Right ventricle myocardium superior (tissue), 1 donor: ENCODE measurements around the gene ANO9. TPM values are rescaled to one million over a fixed set of nuclear protein-coding genes. Genes with fewer than 3 reads are reported as not detected.
A peak's percentile ranks its signal among the peaks of the same experiment; 100 is the strongest.
"Not testable (repeated sequence)": the region's sequence is repeated elsewhere in the genome, so short reads cannot be mapped to it uniquely, and the experiment has no call there.

Experiments used
- ATAC-seq: fragments of 200-7000 bp; cut with Tn5 transposase; one replicate; pipeline ENCODE4 v1.9.1; 2020; ENCODE audit warnings: mild to moderate bottlenecking; ENCODE audit not compliant: poor library complexity
- DNase-seq: peaks from one replicate; pipeline ENCODE4 v3.0.0-alpha.2; 2020
- intact Hi-C: fragments of 100-400 bp; cut with DNase I; formaldehyde crosslinking; loops from one replicate; pipeline ENCODE4 v1.11.2; 2022
- total RNA-seq: library from RNA; stranded (reverse); fragmentation: NEBNext Ultra II Directional; extraction: Animal tissue kit (Norgen Biotek cat#: 25700); gene quantifications from one replicate; pipeline ENCODE4 v1.2.1, GENCODE V29; 2021
- donor health status: DM: no; HTN: yes; CAD: no; lungs with severe emphysema.

Gene ANO9
- total RNA-seq, 1 donor from 2014 or later, result 0.08 TPM

- DNase-seq (peak; percentile 37), ATAC-seq (no peak)
- intact Hi-C loops, result no loop called here
Observed at GRCh38 chr11:442611-443081, 835 bp upstream of the ANO9 start.

GRCh38 chr11:441043-441417 is 781 bp downstream of the ANO9 start:
- ATAC-seq, result no peak
- peak; percentile 31 for DNase-seq
- intact Hi-C loops, result no loop called here

DNA sequence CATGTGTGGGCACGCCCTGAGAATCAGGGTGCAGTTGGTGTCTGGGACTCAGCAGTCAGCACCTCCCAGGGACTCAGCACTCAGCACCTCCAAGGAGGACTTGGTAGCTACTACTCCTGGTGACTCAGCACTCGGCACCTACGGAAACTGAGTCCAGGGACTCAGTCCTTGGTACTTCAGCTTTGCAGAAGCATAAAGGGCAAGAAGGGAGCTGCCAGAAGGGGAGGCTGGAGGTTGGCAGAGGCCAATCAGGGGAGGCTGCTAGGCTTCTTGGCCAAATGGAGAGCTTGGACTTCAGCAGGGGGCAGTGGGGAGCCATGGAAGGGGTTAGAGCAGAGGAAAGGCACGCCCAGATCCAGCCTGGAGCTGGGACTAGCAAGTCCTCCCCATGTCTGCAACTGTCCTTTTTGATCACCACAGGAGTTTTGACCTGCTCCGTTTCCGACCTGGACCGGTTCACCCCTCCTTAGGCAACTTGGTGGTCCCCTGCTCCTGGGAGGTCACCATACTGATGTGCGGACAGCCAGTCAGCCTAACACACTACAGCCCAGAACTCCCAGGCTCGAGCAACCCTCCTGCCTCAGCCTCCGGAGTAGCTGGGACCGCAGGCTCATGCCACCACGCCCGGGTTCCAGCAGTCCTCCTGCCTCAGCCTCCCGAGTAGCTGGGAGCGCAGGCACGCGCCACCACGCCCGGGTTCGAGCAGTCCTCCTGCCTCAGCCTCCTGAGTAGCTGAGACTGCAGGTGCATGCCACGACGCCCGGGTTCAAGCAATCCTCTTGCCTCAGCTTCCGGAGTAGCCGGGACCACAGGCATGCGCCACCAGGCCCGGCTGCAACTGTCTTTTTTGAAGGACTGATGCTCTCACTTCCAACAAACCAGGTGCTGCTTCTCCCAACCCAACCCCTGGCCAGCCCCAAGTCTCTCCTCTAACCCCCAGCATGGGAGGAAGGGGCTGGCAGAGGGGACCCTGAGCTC is 1.5 kb downstream of the ANO9 start:
- intact Hi-C loops, result no loop called here
- DNase-seq (peak; percentile 56), ATAC-seq (no peak)

DNA sequence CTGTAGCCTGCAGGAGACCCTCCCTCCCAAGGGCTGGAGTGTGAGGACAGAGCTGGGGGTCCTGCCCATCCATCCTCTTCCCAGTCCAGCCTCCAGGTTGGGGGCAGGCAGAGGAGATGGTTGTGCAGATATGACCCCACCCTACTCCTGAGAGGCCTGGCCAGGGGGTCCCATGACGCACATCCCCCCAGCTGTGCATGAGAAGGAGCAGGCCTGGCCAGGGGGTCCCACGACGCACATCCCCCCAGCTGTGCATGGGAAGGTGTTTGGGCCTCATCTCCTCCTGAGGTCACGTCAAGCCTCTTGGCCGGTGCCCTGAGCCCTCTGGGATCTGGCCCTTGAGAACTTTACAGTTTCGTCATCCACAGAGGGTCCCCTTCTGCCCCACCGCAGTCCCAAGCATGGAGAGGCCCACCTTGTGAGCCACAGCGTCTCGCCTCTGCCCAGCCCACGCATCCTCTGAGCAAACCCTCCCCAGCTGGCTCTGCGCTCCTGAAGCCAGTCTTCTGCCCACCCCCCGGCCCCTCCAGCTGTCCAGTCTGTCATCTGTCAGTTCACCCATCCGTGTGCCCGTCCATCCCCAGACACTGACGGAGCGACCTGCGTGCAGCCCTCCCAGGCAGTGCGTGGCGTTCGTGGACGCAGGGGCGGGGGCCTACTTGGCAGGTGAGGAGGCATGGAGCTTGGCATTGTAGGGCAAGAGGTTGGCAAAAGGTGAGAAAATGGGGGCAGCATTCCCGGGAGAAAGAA is 2.3 kb downstream of the ANO9 start:
- ATAC-seq, result no peak
- intact Hi-C loops, result no loop called here
- peak; percentile 30 for DNase-seq

DNA sequence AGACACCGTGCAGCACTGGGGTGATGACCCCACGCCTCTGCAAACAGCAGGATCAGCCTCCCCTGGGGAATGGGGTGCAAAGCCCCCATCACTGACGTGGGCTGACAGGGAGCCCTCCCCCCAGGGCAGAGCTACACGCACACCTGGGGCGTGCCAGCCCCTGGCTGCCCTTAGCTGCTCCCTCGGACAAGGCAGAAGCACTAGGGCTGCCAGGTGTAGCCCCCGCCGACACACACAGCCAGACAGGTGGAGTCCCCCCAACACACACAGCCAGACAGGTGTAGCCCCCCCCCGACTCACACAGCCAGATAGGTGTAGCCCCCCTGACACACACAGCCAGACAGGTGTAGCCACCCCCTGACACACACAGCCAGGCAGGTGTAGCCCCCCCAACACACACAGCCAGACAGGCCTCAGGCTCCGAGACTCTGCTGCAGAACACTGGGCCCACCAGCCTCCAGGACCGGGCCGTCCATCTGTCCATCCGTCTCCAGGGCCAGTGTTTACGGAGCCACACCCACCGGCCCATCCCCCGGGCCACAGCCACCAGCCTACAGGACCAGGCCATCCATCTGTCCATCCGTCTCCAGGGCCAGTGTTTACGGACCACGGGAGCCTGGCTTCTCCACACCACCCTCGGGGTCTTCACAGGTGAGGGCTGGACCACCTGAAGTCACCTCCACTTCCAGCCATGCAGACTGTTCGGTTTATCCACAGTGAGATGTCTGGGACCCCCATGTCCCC is 3.5 kb downstream of the ANO9 start:
- no peak for ATAC-seq
- intact Hi-C loops, result no loop called here
- DNase-seq, result no peak

DNA sequence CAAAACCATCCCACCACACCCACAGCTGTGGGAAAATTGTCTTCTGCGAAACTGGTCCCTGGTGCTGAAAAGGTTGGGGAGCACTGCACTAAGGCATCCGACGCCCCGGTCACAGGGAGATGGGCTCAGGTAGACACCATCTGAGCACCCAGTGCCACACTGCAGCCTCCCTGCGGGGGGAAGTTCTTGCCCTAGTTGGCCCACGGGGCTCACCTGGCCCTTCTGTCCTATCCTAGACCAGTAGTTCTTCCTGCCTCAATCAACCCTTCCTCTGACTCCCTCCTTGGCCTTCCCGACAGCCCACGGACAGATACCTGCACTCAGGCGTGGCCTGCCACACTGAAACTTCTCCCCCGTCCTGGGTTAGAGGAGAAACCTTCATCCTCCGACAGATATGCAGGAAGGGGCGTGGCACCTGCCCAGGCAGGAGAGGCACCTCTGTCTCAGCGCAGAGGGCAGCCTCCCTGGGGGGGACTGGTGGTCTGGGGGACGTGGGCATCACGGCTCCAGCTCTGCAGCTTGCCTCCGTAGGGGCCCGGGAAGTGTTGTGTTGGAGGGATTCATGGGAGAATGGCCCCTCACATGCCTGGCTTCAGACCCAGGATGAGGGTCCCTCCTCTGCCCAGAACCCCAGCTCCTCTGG is 4.5 kb downstream of the ANO9 start:
- ATAC-seq, result no peak
- intact Hi-C loops, result no loop called here
- DNase-seq, result no peak

- DNase-seq, intact Hi-C loops, ATAC-seq: not testable (repeated sequence)
Observed at GRCh38 chr11:434999-435740, 6.6 kb downstream of the ANO9 start.

DNA sequence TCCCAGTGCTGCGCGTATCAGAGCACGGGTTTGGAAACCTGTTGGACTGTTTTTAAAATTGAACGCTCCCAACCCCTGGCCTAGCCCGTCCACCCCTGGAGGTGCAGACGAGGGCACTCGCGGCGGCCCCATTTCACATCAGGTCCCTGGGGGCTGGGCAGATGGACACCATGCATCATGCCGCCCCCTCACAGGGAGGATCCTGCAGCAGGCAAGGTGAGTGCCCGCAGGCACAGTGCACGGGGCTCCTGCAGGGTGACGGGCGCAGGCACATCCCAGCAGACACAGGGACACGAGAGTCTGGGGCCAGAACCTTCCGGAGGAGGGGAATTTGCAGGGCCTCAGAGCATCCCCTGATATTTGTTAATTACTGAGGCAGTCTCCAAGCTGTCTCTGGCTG is 7.3 kb downstream of the ANO9 start:
- ATAC-seq, result no peak
- intact Hi-C loops, result no loop called here
- no peak for DNase-seq

GRCh38 chr11:433641-434040 is 8.2 kb downstream of the ANO9 start:
- intact Hi-C loops, result no loop called here
- ATAC-seq, result no peak
- peak; percentile 40 for DNase-seq

- ATAC-seq, result no peak
- intact Hi-C loops, result no loop called here
- peak; percentile 30 for DNase-seq
Observed at GRCh38 chr11:433111-433510, 8.7 kb downstream of the ANO9 start.

DNA sequence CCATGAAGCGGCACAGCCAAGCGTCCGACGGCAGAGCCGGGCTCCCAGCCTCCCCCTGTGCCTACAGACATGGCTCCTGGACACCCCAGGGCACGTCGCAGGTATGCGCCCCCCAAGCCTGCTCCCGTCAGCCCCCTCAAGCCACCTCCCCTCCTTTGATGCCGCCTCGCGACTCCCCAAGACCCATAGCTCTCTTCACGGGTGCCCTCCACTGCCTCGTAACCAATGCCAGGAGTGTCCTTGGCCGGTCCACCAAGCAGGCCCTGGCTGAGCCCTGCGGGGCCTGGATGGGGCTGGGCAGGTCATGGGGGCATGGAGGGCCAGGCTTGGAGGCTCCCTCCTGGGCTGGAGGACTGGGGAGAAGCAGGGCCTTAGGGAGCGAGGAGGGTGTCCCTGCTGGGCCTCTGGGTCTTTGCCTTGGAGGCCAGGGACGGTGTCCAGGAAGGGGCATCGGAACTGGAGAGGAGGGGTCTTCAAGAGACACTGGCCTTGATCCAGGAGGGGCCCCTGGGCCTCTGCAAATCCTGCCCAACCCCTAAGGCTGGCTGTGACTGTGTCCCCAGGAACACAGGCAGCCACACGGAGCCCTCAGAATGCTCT is 9.2 kb downstream of the ANO9 start:
- intact Hi-C loops, result no loop called here
- DNase-seq (peak; percentile 18), ATAC-seq (no peak)

DNA sequence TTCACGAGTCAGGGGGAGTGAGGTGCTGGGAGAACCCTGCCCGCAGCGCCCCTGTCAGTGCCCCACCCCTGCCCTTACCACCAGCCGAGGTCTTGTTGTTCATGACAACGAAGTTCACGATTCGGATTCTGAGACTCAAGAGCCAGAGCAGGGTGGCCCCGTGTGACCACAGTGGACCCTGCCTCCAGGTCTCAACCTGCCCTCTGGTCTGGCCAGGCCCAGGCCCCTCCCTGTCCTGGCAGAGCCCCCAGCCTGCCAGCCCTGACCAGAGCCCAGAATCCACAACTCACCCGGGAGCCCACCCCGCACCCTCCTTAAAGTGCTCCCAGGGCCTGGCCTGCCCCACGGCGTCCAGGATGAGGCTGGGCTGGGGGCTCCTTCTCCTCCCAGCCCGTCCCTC is 9.9 kb downstream of the ANO9 start:
- DNase-seq (no peak), ATAC-seq (no peak)
- intact Hi-C loops, result no loop called here

GRCh38 chr11:429931-430456 is 11.8 kb downstream of the ANO9 start:
- intact Hi-C loops, result no loop called here
- no peak for ATAC-seq
- DNase-seq, result peak; percentile 17

DNA sequence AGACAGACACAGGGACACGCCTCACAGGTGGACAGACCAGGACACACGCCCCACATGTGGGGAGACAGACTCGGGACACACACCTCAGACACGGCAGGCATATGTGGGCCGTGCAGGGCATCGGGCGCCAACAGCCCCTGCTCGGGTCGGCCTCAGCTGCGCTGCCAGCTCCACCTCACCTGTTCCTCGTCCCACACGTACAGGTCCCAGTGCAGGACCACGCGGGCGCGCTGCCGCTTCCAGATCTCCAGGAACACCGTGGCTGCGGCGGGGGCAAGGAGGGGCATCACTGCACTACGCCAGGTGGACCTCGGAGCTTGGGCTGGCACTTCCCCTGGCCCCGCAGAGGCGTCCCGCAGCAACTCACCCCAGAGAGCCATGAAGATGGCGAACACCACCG is 12.4 kb downstream of the ANO9 start:
- intact Hi-C loops, result no loop called here
- no peak for ATAC-seq
- DNase-seq, result peak; percentile 43

GRCh38 chr11:428295-428694 is 13.5 kb downstream of the ANO9 start:
- ATAC-seq (no peak), DNase-seq (peak; percentile 27)
- intact Hi-C loops, result no loop called here

DNA sequence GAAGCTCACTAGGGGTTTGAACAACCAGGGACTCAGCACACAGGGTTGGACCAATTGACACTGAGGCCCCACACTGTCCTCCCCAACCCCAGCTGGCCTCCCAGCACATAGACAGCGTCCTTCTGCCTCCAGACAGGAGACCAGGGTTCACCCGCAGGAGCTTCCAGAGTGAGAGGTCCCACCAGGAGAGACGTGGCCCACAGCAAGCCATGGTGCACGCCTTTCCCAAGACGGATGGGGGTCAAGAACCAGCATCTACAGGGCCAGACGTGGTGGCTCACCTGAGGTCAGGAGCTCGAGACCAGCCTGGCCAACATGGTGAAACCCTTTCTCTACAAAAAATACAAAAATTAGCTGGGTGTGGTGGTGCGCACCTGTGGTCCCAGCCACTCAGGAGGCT is 15.0 kb downstream of the ANO9 start:
- ATAC-seq (no peak), DNase-seq (peak; percentile 13)
- intact Hi-C loops, result no loop called here

DNA sequence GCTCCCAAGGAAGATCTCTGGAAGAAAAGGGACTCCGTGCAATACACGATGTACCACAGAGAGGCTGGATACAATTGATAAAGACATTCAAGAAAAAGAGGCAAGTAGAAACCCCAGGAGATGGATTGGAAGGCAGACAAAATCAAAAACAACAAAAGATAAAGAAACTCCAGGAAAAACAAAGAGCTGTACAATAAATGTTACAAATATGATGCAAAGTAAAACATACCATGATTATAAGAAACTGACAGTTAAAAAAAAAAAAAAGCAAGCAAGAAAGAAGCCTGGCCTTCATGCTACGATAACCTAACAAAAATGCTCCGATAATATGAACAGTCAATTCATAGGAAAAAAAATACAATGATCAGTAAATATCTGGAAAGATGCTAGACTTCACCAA is 16.5 kb downstream of the ANO9 start:
- ATAC-seq, result no peak
- intact Hi-C loops, result no loop called here
- no peak for DNase-seq
